Tongue (tissue), 2 donors: ENCODE data around the gene LOXL3. TPM values are rescaled to one million over a fixed set of nuclear protein-coding genes. Genes with fewer than 3 reads are reported as not detected.

Experiments used
- DNase-seq: peaks from one replicate; pipeline ENCODE4 v3.0.0-alpha.2; 2015
- total RNA-seq: library from RNA; depleted of rRNA; stranded (reverse); fragments of >200 nt; gene quantifications from one replicate; pipeline ENCODE4 v1.2.3, GENCODE V29; 2014

Gene LOXL3
- total RNA-seq, result 11.2 TPM

GRCh38 chr2:74553892-74554819, at the start of gene LOXL3, which contains the start of gene DOK1:
TSS of gene LOXL3 (minus strand) at chr2:74553942. CDS start at chr2:74552634, 1,308 bp downstream.
TSS of gene DOK1 (plus strand) at chr2:74554720. CDS start at chr2:74554755, 35 bp downstream.
- peak; percentile 92 for DNase-seq

GRCh38 chr2:74602586-74603281, 49.0 kb upstream of the LOXL3 start:
- no peak for DNase-seq

GRCh38 chr2:74599676-74600075, 45.9 kb upstream of the LOXL3 start:
- DNase-seq, result no peak

- peak; percentile 57 for DNase-seq
These were observed 43.7 kb upstream of the LOXL3 start for GRCh38 chr2:74597410-74597809.

GRCh38 chr2:74596584-74596983, 42.8 kb upstream of the LOXL3 start:
- DNase-seq, result no peak

- no peak for DNase-seq
These were observed 40.4 kb upstream of the LOXL3 start for GRCh38 chr2:74593826-74594772.

GRCh38 chr2:74588664-74589063, 34.9 kb upstream of the LOXL3 start:
- DNase-seq, result no peak

GRCh38 chr2:74587664-74588277, 34.0 kb upstream of the LOXL3 start:
- DNase-seq, result peak; percentile 89

GRCh38 chr2:74585406-74586185, 31.9 kb upstream of the LOXL3 start:
- DNase-seq, result no peak

- DNase-seq, result no peak
These were observed 30.4 kb upstream of the LOXL3 start for GRCh38 chr2:74584088-74584645.

- peak; percentile 73 for DNase-seq
These were observed 29.8 kb upstream of the LOXL3 start for GRCh38 chr2:74583504-74583903.

GRCh38 chr2:74582184-74582583, 28.4 kb upstream of the LOXL3 start:
- no peak for DNase-seq

- no peak for DNase-seq
These were observed 27.7 kb upstream of the LOXL3 start for GRCh38 chr2:74581463-74581862.

GRCh38 chr2:74578408-74578807, 24.7 kb upstream of the LOXL3 start:
- no peak for DNase-seq

GRCh38 chr2:74577448-74577847, 23.7 kb upstream of the LOXL3 start:
- DNase-seq, result peak; percentile 57

GRCh38 chr2:74576863-74577229, 23.1 kb upstream of the LOXL3 start:
- DNase-seq, result no peak

GRCh38 chr2:74576211-74576862, 22.6 kb upstream of the LOXL3 start:
- peak; percentile 47 for DNase-seq

GRCh38 chr2:74575320-74575719, 21.6 kb upstream of the LOXL3 start:
- DNase-seq, result no peak

- DNase-seq, result no peak
These were observed 20.2 kb upstream of the LOXL3 start for GRCh38 chr2:74573747-74574562.
